Measurements from ENCODE around the gene CHMP4A. TPM values are rescaled to one million over a fixed set of nuclear protein-coding genes. Genes with fewer than 3 reads are reported as not detected.

Gene CHMP4A
- total and polyA plus RNA-seq, 2 of the 13 experiments (the other 11 are each of a cell fraction or from before 2014, with no cell fraction given), result 83.6 to 113 TPM

DNA sequence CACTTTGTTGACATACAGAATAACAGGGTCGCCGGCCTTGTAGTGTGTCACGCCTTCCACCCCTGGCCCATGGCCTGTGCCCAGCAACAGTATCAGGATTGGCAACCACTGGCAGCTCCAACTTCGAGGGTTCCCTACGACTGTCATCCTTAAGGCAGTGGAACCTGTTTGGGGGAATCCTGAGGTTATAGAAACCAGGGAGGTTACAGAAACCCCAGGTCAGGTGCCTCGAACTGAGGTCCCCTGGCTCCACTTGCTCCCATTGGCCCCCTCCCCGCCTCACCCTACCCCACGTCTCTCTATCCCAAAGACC is 18.5 kb downstream of the CHMP4A start (continued):
- TF ChIP-seq, protein P1, sequence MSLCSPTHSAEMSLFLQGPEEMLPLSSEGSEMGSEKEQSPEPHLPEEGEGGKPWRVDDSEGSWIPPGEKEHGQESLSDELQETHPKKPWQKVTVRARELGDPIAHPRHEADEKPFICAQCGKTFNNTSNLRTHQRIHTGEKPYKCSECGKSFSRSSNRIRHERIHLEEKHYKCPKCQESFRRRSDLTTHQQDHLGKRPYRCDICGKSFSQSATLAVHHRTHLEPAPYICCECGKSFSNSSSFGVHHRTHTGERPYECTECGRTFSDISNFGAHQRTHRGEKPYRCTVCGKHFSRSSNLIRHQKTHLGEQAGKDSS (CRISPR knock-in tag; IDR thresholded peaks at IDR 0.05; ENCODE audit: borderline replicate concordance, low read depth), result peak; percentile 45; the same call in 1 of the 2 replicates
- TF ChIP-seq, protein P2, sequence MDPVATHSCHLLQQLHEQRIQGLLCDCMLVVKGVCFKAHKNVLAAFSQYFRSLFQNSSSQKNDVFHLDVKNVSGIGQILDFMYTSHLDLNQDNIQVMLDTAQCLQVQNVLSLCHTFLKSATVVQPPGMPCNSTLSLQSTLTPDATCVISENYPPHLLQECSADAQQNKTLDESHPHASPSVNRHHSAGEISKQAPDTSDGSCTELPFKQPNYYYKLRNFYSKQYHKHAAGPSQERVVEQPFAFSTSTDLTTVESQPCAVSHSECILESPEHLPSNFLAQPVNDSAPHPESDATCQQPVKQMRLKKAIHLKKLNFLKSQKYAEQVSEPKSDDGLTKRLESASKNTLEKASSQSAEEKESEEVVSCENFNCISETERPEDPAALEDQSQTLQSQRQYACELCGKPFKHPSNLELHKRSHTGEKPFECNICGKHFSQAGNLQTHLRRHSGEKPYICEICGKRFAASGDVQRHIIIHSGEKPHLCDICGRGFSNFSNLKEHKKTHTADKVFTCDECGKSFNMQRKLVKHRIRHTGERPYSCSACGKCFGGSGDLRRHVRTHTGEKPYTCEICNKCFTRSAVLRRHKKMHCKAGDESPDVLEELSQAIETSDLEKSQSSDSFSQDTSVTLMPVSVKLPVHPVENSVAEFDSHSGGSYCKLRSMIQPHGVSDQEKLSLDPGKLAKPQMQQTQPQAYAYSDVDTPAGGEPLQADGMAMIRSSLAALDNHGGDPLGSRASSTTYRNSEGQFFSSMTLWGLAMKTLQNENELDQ (CRISPR knock-in tag; IDR thresholded peaks at IDR 0.05; ENCODE audit: borderline replicate concordance), result 0 out of 2 replicates have a peak, but pooled peaks have one; percentile 2
- TF ChIP-seq, protein P3, sequence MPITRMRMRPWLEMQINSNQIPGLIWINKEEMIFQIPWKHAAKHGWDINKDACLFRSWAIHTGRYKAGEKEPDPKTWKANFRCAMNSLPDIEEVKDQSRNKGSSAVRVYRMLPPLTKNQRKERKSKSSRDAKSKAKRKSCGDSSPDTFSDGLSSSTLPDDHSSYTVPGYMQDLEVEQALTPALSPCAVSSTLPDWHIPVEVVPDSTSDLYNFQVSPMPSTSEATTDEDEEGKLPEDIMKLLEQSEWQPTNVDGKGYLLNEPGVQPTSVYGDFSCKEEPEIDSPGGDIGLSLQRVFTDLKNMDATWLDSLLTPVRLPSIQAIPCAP (CRISPR knock-in tag; IDR thresholded peaks at IDR 0.05; ENCODE audit: low read depth), result 0 out of 2 replicates have a peak, but pooled peaks have one; percentile 70
- TF ChIP-seq ATAD3A (CRISPR knock-in tag; IDR thresholded peaks at IDR 0.05), result no peak

DNA sequence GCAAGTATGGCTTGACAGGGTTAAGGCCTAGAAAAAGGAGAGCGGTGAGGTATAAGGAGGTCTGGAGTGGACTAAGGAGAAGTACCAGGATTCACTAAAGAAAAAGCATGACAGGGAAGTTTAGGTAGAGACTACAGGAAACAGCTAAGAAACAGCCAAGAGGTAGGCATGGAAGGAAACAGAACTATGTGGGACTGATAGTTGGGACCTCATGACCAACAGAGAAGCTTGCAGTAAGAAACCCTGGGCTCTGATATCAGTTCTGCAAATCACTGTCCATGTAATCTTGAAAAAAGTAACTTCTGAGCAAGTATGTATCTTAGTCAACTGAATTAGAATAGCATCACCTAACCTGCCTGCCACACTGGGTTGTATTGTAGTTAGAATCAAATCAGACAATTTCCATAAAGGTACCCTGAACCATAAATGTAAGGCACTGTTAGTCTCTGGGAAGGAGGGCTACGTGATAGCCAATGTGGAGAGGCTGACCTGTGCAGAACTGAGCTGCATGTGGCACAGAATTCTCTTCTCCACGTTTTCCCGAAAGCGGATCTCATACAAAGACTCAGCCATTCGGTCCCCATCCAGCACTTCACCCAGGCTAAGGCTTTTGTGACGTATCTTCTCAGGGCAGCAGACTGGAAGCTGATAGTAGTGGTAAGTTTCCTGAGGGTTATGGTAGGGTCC is 19.0 kb downstream of the CHMP4A start:
- H3K36me3 ChIP-seq (replicated peaks in 1 of 2; ENCODE audit: control insufficient read depth in 1 of 2, insufficient read depth in 2 of 2, low read length in 2 of 2), result peaks cover 18 to 29% of the 10 kb centered on the region in 2 experiments; a peak in 4 of 5 replicates
- WGBS (ENCODE audit: low lambda C conversion rate), result 89% methylated on average over 7 of the region's 7 CpGs
- TSS peak; percentile 53 for BruUV-seq (replicated peaks)
- no peak overlapping the region for H2AFZ ChIP-seq (ENCODE audit: low read length)
- peak; percentile 23 for FAIRE-seq
- peak overlapping the region; percentile 84 for H3K27ac ChIP-seq (ENCODE audit: extremely low read length, insufficient read depth, low read length)
- no peak for DNase-seq (ENCODE audit: low spot score)
- peaks cover 70% of the 10 kb centered on the region for H3K4me1 ChIP-seq (ENCODE audit: insufficient read depth, low read length)
- ChIA-PET POLR2A (interaction anchor here (1.3 to 4.3 kb wide), 11 partner anchors 10 to 248 kb away, joined by 3 to 230 read pairs (median 35); partner anchors contain the start of genes CHMP4A, DCAF11, DHRS1 and EMC9), CTCF (ENCODE audit: low intra/inter-chr PET ratio, low total read pairs) (no interaction called here)
- no peak for ATAC-seq
- H3K27me3 ChIP-seq (ENCODE audit: control insufficient read depth in 1 of 2, insufficient read depth in 2 of 2, low read length in 2 of 2), result no peaks in the 10 kb centered on the region; a peak in 1 of 5 replicates
- peak overlapping the region; percentile 79 to 91 (median 85) for H3K4me3 ChIP-seq (replicated peaks in 1 of 3; ENCODE audit: insufficient read depth in 1 of 3, low read depth in 2 of 3, low read length in 3 of 3)
- H3K4me2 ChIP-seq (ENCODE audit: low read depth, low read length), result peak overlapping the region; percentile 99
- peak overlapping the region; percentile 97 for H3K9ac ChIP-seq (ENCODE audit: insufficient read depth, low read depth, low read length)
- H3K9me3 ChIP-seq (ENCODE audit: low read length), result no peaks in the 10 kb centered on the region
- H3K79me2 ChIP-seq (ENCODE audit: insufficient read depth, low read length), result peaks cover 43% of the 10 kb centered on the region
- H4K20me1 ChIP-seq (ENCODE audit: insufficient read depth, low read length), result no peaks in the 10 kb centered on the region
- in situ Hi-C loops (cut with HindIII; ENCODE audit: extremely low pct_ligation_motif_present, low pct_unique_long_range_greater_than_20kb), result no loop called here
- intact Hi-C loops (cut with micrococcal nuclease; ENCODE audit: unreplicated experiment), result no loop called here
- TF ChIP-seq HCFC1 (IDR thresholded peaks at IDR 0.05; ENCODE audit: low read depth, low read length) (no peak), NFIB (CRISPR knock-in tag; IDR thresholded peaks at IDR 0.05; ENCODE audit: borderline replicate concordance) (peak; percentile 88; the same call in 1 of the 2 replicates), TFDP1 (CRISPR knock-in tag; IDR thresholded peaks at IDR 0.05; ENCODE audit: borderline replicate concordance) (no peak), ZNF282 (IDR thresholded peaks at IDR 0.05; ENCODE audit: partially characterized antibody) (no peak), ZNF619 (CRISPR knock-in tag; IDR thresholded peaks at IDR 0.05) (no peak), RBM39 (IDR thresholded peaks at IDR 0.05; ENCODE audit: low read depth, low read length, poor library complexity, severe bottlenecking) (no peak), POLR2A (IDR thresholded peaks at IDR 0.05; ENCODE audit: insufficient read depth in 1 of 2, low read depth in 2 of 2, low read length in 2 of 2) (peak in 1 of 2 experiments; percentile 38; a peak in 1 of 4 replicates), PRPF4 (IDR thresholded peaks at IDR 0.05; ENCODE audit: low read depth, low read length, poor library complexity, severe bottlenecking) (peak; percentile 33), ZMYM3 (CRISPR knock-in tag; IDR thresholded peaks at IDR 0.05) (no peak), POLR2AphosphoS5 (IDR thresholded peaks at IDR 0.05; ENCODE audit: low read depth, low read length) (no peak), HNRNPH1 (optimal IDR thresholded peaks at IDR 0.05; ENCODE audit: low read depth, low read length) (peak; percentile 18)
- TF ChIP-seq, protein P4, sequence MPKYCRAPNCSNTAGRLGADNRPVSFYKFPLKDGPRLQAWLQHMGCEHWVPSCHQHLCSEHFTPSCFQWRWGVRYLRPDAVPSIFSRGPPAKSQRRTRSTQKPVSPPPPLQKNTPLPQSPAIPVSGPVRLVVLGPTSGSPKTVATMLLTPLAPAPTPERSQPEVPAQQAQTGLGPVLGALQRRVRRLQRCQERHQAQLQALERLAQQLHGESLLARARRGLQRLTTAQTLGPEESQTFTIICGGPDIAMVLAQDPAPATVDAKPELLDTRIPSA (CRISPR knock-in tag; IDR thresholded peaks at IDR 0.05; ENCODE audit: borderline replicate concordance), result no peak

All from HepG2 (cell line).